GM19328 (cell line): ENCODE measurements around the gene CDKN1C.

Experiments
- ATAC-seq: cut with Tn5 transposase; IDR thresholded peaks from one replicate; pipeline ENCODE4 v1.9.1; 2021; ENCODE audit warnings: mild to moderate bottlenecking, moderate library complexity; ENCODE audit not compliant: unreplicated experiment

CDKN1C gene

DNA sequence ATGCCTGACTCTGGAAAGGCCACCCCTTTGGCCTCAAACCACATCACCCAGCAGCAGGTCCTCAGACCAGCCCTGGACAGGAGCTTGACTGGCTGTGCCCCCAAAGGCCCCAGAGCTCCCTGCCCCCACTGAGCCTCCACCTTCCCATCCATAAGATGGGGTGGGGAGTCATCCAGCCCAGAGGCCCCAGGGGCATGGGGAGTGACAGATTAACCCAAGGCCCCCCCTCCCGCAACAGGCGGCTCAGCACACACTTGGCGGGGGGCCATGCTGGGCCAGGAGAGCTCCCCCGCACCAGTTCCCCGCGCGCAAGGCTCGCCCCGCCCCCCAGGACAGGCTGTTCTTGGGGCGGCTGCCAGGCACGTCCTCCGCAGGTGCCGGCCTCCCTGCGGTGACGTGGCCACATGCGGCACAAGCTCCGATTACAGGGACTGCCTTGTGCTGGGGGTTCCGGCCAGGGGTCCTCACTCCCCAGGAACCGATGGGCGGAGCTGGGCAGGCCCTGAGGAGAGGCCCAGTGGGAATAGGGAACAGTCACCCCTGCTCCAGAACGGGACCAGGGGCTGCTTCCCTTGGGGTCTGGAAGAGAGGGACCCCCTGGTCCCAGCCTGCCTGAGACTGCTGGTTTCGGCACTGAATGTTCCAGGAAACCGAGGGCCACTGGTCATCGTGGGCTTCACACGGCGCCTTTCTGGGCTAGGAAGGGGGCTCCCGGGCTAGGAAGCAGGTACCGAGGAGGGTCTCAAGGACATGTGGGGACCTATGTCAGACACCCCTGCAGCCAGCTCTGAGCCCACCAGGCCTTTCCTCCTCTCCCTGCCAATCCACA, 5.1 kb upstream of the CDKN1C start:
- no peak for ATAC-seq

DNA sequence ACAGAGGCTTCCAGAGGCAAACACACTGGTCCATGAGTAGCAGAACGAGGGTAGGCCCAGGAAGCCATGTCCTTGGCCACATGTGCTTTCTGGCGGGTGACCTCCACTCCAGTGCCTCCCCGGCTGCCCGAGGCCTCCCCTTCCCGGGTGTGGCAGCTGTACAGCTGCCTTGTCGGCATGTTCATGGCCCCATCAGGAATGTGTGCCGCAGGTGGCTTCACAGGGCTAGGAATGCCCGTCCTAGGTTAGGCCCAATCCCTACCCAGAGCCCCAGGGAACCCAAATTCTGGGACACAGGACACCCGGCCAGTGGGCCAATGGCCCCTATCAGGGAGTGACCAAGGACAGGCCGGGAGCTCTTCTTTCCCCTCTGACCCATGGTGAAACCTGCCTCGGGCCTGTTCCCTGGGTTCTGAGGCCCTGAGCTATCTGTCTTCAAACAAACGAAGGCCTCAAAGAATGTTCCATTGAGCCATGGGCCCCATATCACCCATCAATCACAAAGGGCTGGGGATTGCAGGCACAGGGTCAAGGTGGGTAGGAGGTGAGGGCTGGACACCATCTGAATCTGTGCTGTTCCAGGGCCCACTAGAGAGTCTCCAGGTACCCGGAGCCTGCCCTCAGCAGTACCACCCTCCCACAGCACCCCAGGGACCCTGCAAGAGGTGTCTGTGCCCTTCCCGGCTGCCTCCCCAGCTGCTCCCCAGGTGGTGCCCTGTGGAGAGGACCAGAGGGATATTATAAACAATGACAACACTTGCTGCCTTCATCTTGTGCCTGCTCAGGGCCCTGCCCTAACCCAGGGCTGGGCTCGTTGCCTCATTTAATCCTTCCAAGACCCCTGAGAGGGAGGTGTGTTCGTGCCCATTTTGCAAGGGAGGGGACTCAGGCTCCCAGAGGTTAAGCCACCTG, 4.0 kb upstream of the CDKN1C start:
- no peak for ATAC-seq

DNA sequence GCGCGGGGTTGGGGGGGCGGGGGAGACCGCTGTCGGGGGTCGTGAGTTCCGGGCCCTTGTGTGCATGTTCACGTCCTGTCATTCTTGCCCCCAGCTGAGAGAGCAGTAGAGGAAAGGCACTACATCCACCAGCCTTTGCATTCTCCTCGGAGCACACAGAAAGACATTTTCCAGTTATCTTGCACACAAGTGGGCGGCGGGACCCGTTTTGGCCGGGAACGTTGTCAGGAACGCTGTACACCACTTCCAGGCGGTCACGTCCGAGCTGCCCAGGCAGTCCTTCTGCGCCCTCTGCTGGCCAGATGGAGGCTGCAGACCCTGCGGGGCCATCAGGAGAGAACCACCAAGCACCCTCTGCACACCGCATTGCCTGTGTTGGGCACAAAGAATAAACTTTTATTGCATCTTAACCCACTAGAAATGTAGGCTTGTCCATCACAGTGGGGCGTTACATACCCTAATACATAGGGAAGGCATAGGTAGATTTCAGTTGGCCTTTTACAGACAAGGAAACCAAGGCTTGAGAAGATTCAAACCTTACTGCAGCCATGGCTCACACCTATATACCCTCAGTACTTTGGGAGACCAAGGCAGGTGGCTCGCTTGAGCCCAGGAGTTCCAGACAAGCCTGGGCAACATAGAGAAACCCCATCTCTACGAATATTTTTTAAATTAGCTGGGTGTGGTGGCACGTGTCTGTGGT, 2.8 kb upstream of the CDKN1C start:
- ATAC-seq = no peak

DNA sequence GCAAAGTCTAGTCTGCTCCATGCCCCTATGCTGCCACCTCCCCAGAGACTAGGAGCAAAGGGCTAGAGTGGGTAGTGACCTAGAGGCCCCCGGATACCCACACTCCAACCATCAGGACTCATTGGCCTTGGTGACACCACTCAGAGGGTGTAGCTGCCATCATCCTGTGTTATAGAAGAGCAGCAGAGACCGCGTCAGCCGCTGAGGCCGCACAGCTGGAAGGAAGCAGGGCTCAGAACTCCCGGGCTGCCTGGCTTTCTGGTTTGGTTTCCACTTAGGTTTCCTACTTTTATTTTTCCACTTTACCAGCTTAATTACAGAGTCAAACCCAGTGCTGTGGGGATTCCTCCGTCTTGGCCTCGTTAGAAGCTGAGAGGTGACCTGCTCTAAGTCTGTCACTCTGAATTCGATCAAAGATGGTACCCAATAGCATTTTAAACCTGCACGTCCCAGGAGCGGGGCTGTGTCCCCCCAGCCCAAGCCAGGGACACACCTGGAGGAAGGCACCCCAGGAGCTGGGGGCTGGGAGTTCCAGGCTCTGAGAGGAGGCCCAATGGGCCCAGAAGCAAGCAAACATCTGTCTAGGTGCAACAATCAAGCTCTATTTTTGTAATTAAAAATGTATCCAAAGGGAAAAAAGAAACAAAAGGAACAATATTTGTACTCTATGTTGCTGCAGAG, 2.1 kb upstream of the CDKN1C start:
- no peak for ATAC-seq

- no peak for ATAC-seq
Observed at GRCh38 chr11:2886936-2887335, 1.4 kb upstream of the CDKN1C start.

- no peak for ATAC-seq
Observed at GRCh38 chr11:2886191-2886894, 768 bp upstream of the CDKN1C start.

- no peak for ATAC-seq
Observed at GRCh38 chr11:2885017-2885677, 428 bp downstream of the CDKN1C start.

DNA sequence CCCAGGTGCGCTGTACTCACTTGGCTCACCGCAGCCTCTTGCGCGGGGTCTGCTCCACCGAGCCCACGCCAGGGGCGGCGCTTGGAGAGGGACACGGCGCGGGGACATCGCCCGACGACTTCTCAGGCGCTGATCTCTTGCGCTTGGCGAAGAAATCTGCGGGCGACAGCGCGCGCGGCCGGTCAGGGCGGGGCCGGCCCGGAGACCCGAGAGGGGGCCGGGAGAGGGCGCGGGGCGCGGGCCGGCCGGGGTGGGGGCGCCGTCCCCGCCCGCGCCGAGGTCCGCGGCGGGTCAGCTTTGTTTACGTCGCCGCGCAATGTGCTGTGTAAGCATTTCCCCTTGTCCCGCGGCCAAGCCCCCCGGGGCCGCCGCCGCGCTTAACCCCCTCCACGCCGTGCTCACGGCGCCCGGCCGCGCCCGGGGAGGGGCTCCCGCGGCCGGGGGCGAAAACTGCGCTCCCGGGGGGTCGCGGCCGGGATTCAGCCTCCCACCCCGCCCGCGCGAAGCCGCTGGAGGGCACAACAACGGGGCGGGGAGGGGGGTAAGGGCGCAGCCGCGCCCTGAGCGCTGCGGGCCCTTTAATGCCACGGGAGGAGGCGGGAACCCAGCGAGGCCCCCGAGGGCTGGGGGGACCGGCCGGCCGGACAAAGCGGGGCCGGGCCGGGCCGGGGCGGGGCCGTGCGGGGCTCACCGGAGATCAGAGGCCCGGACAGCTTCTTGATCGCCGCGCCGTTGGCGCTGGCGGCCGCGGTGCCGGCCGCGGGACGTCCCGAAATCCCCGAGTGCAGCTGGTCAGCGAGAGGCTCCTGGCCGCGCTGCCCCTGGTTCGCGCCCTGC, 1.4 kb downstream of the CDKN1C start:
- no peak for ATAC-seq

- no peak for ATAC-seq
Observed at GRCh38 chr11:2883640-2883978, 2.0 kb downstream of the CDKN1C start.

DNA sequence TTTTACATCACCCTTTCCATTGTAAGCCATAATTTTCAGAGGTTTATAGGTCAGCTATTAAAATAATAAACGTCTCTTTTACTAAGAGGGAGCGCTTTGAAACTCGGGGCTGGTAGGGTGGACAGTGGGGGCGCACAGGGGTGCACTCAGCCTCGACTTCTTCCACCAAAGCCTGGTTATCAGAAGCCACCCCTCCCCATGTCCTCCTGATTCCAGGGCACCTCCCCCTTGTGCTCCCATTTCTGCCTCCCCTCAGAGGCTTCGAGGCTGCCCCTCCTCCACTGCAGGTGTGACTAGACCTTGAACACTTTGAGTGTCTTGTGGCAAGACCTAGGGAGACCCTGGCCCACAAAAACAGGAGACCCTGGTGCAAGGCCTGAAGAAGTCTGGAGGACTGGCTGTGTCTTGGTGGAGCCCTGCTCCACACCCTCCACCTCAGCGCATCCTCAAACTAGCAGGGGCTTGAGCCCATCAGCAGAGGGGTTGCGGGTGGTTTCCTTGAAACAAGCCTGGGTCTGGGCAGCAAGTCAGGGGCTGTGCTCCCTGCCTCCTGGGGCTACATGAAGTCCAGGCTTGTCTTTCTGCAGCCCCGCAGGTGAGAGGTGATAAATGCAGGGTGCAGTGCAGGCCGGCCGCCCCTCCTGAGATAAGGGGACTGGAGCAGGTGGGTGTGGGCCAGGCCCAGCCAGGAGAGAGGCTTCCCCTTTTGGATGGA, 3.0 kb downstream of the CDKN1C start:
- no peak for ATAC-seq

GRCh38 chr11:2881981-2882375, 3.6 kb downstream of the CDKN1C start:
- ATAC-seq = no peak

- no peak for ATAC-seq
Observed at GRCh38 chr11:2881076-2881980, 4.2 kb downstream of the CDKN1C start.

DNA sequence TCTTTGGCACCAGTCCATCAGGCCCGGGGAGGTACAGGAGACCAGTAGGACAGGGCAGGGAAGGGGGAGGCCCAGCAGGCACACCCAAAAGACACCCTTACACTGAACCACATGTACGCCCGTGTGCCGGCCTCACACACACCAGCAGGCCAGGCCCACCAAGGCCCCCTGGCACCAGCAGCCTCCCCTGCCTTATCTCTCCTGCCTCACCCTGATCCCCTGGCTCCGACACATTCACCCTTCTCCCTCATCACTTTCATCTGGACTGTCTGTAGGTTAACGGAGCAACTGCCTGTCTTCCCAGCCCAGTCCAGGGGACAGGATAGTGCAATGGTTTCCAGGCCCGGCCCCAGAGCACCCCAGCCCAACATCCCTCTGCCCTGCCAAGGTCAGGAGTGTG, 4.9 kb downstream of the CDKN1C start:
- ATAC-seq = no peak

DNA sequence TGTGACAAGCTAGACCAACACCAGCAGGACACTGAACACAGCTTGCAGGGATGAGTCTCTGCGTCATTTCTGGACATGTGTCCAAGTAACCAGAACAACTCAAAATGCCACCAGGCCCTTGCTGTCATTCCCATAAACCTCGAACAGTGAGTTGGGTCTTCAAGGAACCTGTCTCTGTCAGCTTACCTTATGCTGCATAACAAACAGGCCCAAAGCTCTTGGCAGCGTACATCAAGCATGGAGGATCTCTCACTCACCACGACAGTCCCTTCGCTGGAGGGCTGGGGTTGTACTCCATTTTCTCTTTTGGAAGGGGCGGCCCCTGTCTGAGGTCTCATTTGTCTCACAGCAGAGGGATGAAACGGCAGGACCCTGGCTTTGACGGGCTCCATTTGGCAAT, 6.8 kb downstream of the CDKN1C start:
- no peak for ATAC-seq

DNA sequence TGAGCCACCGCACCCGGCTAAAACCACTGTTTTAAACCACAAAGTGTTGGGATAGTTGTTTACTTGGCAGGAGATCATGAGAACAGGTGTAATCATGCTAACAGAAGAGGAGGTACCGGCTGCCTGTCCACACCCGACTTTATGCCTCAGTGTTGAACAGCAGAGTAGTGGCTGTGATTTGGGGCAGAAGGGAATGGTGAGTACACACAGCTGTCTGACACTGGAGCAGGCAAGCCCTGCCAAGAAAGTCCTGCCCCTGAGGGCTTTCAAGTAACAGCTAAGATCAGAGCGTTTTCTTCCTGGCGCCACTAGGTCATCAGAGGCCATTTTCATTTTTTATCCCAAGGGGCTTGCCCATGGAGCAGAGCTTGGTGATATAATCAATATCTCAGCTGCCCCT, 8.1 kb downstream of the CDKN1C start:
- no peak for ATAC-seq

DNA sequence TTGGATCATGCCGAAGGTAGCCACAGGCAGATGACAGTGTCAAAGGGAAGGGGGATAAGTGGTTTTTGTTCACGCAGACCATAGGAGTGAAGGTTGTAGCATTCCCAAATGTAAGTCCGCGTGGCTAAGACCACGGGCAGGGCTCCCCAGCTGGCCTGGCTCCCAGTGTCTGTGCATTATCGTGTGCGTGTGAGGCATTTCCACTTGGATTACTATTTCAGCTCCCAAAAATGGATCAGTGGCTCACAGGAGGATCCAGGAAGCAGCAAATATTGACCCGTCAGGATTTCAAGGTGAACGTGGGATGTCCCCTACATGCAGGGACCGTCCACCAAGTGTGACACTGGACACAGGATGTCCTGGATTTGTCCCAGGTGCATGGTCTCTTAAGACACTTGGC, 10.6 kb downstream of the CDKN1C start:
- ATAC-seq = no peak

GRCh38 chr11:2870969-2871680, 14.4 kb downstream of the CDKN1C start:
- ATAC-seq = no peak
